OCI-LY7 (cell line): ENCODE measurements around the gene ATP2A2.

Experiments used
- CTCF ChIP-seq: fragments of 200-600 bp; sonication (generic); conservative IDR thresholded peaks from 2 replicates; pipeline ENCODE4 v1.5.1; 2014; ENCODE audit warnings: mild to moderate bottlenecking, antibody characterized with exemption, low read length, moderate library complexity, mixed read lengths
- EZH2phosphoT487 ChIP-seq: fragments of 200-600 bp; sonication (generic); IDR thresholded peaks from 2 replicates; pipeline ENCODE4 v1.6.1; 2018; ENCODE audit warnings: low read depth, borderline replicate concordance, mild to moderate bottlenecking, mixed run types, antibody characterized with exemption, low read length, moderate library complexity, mixed read lengths

- TF ChIP-seq CTCF (no peak), EZH2phosphoT487 (no peak)
Observed at GRCh38 chr12:110284597-110284996, 3.5 kb downstream of the ATP2A2 start.
